Measurements from ENCODE around the gene SNAPC4.

DNA sequence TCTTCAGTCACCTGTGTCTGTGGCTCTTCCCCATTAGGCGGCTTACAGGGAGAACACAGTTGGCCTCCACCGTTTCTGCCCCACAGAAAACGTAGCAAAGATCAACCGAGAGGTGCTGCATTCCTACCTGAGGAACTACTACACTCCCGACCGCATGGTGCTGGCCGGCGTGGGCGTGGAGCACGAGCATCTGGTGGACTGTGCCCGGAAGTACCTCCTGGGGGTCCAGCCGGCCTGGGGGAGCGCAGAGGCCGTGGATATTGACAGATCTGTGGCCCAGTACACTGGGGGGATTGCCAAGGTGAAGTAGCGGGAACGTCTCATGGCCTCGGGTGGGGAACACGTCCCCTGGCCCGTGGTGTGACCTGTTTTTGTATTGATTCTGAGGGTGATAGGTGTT is 16.9 kb upstream of the SNAPC4 start:
- no peak for TF ChIP-seq EZH2 (IDR thresholded peaks at IDR 0.05; ENCODE audit: low read length, unreplicated experiment)
- TF ChIP-seq, protein P1, sequence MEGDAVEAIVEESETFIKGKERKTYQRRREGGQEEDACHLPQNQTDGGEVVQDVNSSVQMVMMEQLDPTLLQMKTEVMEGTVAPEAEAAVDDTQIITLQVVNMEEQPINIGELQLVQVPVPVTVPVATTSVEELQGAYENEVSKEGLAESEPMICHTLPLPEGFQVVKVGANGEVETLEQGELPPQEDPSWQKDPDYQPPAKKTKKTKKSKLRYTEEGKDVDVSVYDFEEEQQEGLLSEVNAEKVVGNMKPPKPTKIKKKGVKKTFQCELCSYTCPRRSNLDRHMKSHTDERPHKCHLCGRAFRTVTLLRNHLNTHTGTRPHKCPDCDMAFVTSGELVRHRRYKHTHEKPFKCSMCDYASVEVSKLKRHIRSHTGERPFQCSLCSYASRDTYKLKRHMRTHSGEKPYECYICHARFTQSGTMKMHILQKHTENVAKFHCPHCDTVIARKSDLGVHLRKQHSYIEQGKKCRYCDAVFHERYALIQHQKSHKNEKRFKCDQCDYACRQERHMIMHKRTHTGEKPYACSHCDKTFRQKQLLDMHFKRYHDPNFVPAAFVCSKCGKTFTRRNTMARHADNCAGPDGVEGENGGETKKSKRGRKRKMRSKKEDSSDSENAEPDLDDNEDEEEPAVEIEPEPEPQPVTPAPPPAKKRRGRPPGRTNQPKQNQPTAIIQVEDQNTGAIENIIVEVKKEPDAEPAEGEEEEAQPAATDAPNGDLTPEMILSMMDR (conservative IDR thresholded peaks at IDR 0.05; ENCODE audit: low read depth, low read length) = no peak
